Measurements from ENCODE around the gene PRR3. TPM values are rescaled to one million over a fixed set of nuclear protein-coding genes. Genes with fewer than 3 reads are reported as not detected.

The PRR3 gene
- total and polyA plus RNA-seq, 9 of the 15 experiments (the other 6 are each of a cell fraction or from before 2014, with no cell fraction given): 23.5 to 59.6 (median 28.8) TPM

DNA sequence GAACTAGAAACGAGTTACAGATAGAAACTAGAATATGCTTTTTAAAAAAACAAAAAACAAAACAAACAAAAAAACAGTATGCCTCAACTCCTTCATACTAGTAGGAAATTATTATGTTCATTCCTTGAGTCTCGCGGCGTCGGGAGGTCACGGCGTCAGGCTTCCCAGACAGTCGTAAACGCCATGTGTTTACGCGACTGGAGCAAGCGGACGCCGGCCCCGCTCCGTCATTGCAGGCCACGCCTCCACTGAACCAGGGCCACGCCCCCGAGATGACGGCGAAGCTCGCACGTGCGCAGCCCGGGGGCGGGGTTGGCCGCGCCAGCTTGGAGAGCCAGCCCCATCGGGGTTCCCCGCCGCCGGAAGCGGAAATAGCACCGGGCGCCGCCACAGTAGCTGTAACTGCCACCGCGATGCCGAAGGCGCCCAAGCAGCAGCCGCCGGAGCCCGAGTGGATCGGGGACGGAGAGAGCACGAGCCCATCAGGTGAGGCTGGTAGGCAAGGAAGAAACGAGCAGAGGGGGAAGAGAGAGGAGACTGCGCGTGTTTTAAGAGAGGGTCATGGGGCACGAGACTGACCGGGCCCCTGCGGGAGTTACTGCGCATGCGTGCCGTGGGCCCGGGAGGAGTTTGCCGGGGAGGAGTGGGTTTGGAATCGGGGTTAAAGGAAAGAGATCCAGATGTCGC lies 14.1 kb downstream of the PRR3 start, which contains the start of gene ABCF1 (continued):
- TF ChIP-seq, protein P1, sequence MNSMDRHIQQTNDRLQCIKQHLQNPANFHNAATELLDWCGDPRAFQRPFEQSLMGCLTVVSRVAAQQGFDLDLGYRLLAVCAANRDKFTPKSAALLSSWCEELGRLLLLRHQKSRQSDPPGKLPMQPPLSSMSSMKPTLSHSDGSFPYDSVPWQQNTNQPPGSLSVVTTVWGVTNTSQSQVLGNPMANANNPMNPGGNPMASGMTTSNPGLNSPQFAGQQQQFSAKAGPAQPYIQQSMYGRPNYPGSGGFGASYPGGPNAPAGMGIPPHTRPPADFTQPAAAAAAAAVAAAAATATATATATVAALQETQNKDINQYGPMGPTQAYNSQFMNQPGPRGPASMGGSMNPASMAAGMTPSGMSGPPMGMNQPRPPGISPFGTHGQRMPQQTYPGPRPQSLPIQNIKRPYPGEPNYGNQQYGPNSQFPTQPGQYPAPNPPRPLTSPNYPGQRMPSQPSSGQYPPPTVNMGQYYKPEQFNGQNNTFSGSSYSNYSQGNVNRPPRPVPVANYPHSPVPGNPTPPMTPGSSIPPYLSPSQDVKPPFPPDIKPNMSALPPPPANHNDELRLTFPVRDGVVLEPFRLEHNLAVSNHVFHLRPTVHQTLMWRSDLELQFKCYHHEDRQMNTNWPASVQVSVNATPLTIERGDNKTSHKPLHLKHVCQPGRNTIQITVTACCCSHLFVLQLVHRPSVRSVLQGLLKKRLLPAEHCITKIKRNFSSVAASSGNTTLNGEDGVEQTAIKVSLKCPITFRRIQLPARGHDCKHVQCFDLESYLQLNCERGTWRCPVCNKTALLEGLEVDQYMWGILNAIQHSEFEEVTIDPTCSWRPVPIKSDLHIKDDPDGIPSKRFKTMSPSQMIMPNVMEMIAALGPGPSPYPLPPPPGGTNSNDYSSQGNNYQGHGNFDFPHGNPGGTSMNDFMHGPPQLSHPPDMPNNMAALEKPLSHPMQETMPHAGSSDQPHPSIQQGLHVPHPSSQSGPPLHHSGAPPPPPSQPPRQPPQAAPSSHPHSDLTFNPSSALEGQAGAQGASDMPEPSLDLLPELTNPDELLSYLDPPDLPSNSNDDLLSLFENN (IDR thresholded peaks at IDR 0.05; ENCODE audit: low read depth in 2 of 2, low read length in 2 of 2): 0 out of 4 replicates have a peak, but pooled peaks of 1 of the 2 experiments have one; percentile 62
- peak; percentile 96 for TF ChIP-seq TFAP4 (CRISPR knock-in tag; IDR thresholded peaks at IDR 0.05; ENCODE audit: borderline replicate concordance)
- TF ChIP-seq CBFB (CRISPR knock-in tag; IDR thresholded peaks at IDR 0.05): 0 out of 2 replicates have a peak, but pooled peaks have one; percentile 66
- TF ChIP-seq ZNF699 (CRISPR knock-in tag; IDR thresholded peaks at IDR 0.05; ENCODE audit: insufficient replicate concordance): no peak
- no peak for TF ChIP-seq U2AF2 (optimal IDR thresholded peaks at IDR 0.05; ENCODE audit: low read depth, low read length)
- TF ChIP-seq CC2D1A (IDR thresholded peaks at IDR 0.05): no peak; the same call in 1 of the 2 replicates
- TF ChIP-seq SAP30 (IDR thresholded peaks at IDR 0.05; ENCODE audit: borderline replicate concordance, insufficient read depth, low read depth, low read length, poor library complexity, severe bottlenecking): peak; percentile 70
- TF ChIP-seq ZNF589 (CRISPR knock-in tag; IDR thresholded peaks at IDR 0.05; ENCODE audit: low read depth): no peak
- no peak for TF ChIP-seq RBM25 (IDR thresholded peaks at IDR 0.05; ENCODE audit: low read depth, low read length, severe bottlenecking)
- TF ChIP-seq SPI1 (IDR thresholded peaks at IDR 0.05; ENCODE audit: borderline replicate concordance, low read depth, low read length): no peak
- no peak for TF ChIP-seq SETDB1 (IDR thresholded peaks at IDR 0.05; ENCODE audit: low read length)
- no peak for TF ChIP-seq RBM14 (IDR thresholded peaks at IDR 0.05; ENCODE audit: borderline replicate concordance, insufficient read depth, low read depth, low read length)
- TF ChIP-seq, protein P2, sequence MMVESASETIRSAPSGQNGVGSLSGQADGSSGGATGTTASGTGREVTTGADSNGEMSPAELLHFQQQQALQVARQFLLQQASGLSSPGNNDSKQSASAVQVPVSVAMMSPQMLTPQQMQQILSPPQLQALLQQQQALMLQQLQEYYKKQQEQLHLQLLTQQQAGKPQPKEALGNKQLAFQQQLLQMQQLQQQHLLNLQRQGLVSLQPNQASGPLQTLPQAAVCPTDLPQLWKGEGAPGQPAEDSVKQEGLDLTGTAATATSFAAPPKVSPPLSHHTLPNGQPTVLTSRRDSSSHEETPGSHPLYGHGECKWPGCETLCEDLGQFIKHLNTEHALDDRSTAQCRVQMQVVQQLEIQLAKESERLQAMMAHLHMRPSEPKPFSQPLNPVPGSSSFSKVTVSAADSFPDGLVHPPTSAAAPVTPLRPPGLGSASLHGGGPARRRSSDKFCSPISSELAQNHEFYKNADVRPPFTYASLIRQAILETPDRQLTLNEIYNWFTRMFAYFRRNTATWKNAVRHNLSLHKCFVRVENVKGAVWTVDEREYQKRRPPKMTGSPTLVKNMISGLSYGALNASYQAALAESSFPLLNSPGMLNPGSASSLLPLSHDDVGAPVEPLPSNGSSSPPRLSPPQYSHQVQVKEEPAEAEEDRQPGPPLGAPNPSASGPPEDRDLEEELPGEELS (CRISPR knock-in tag; IDR thresholded peaks at IDR 0.05; ENCODE audit: borderline replicate concordance): peak; percentile 94
- TF ChIP-seq RAD21 (CRISPR knock-in tag; conservative IDR thresholded peaks at IDR 0.05 in 1 of 2, IDR thresholded peaks at IDR 0.05 in 1 of 2): no peak
- no peak for TF ChIP-seq PYGO2 (tag; IDR thresholded peaks at IDR 0.05)
- TF ChIP-seq, protein P3, sequence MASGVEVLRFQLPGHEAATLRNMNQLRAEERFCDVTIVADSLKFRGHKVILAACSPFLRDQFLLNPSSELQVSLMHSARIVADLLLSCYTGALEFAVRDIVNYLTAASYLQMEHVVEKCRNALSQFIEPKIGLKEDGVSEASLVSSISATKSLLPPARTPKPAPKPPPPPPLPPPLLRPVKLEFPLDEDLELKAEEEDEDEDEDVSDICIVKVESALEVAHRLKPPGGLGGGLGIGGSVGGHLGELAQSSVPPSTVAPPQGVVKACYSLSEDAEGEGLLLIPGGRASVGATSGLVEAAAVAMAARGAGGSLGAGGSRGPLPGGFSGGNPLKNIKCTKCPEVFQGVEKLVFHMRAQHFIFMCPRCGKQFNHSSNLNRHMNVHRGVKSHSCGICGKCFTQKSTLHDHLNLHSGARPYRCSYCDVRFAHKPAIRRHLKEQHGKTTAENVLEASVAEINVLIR (CRISPR knock-in tag; IDR thresholded peaks at IDR 0.05): peak; percentile 83
- TF ChIP-seq ZKSCAN1 (IDR thresholded peaks at IDR 0.05; ENCODE audit: low read depth, low read length): no peak
- peak; percentile 97 for TF ChIP-seq KLF13 (tag; IDR thresholded peaks at IDR 0.05; ENCODE audit: borderline replicate concordance, low read depth)
